ENCODE measurements around the gene PPP1R1B.

The PPP1R1B gene

GRCh38 chr17:39607057-39607850, 19.5 kb upstream of the PPP1R1B start:
- H2AK5ac ChIP-seq (ENCODE audit: low read length, severe bottlenecking): no peak overlapping the region
- no peak overlapping the region for H3K4me3 ChIP-seq (ENCODE audit: insufficient read depth in 1 of 2, low read depth in 1 of 2, low read length in 2 of 2)
- peaks cover 88 to 90% of the 10 kb centered on the region in 2 experiments for H3K27me3 ChIP-seq (ENCODE audit: control insufficient read depth in 1 of 2, insufficient read depth in 1 of 2, low read length in 2 of 2)
- H3K79me1 ChIP-seq (replicated peaks; ENCODE audit: low read length, poor library complexity, severe bottlenecking): no peaks in the 10 kb centered on the region
- H3K14ac ChIP-seq (ENCODE audit: low read length in 2 of 2): no peak overlapping the region
- H4K91ac ChIP-seq (ENCODE audit: low read length): no peak overlapping the region
- H3K36me3 ChIP-seq (ENCODE audit: control insufficient read depth in 1 of 2, insufficient read depth in 2 of 2, low read depth in 1 of 2, low read length in 2 of 2): no peaks in the 10 kb centered on the region
- H3K9ac ChIP-seq (ENCODE audit: low read length): no peak overlapping the region
- H3K18ac ChIP-seq (ENCODE audit: low read depth in 1 of 2, low read length in 2 of 2): no peak overlapping the region
- 0% methylated on average over 24 of the region's 40 CpGs for WGBS
- H3K27ac ChIP-seq (ENCODE audit: low read length, poor library complexity, severe bottlenecking): no peak overlapping the region
- no peak overlapping the region for H3K23ac ChIP-seq (ENCODE audit: low read length in 2 of 2)
- H2BK120ac ChIP-seq (ENCODE audit: low read depth, low read length): no peak overlapping the region
- H2BK15ac ChIP-seq (ENCODE audit: low read depth, poor library complexity, severe bottlenecking): no peak overlapping the region
- no peak for DNase-seq
- H3K4me1 ChIP-seq (ENCODE audit: control insufficient read depth, insufficient read depth, low read depth, low read length): peaks cover 21% of the 10 kb centered on the region
- no peaks in the 10 kb centered on the region for H3K9me3 ChIP-seq (ENCODE audit: control insufficient read depth, low read length)
- no peak overlapping the region for H3K4ac ChIP-seq (ENCODE audit: low read depth in 1 of 2, low read length in 2 of 2)
- no peak overlapping the region for H2AFZ ChIP-seq (ENCODE audit: low read depth, low read length)
- H4K8ac ChIP-seq (ENCODE audit: low read length): no peak overlapping the region
- H2BK12ac ChIP-seq (ENCODE audit: low read length in 2 of 2): no peak overlapping the region
- no peak overlapping the region for H2BK5ac ChIP-seq (ENCODE audit: low read depth, low read length, poor library complexity, severe bottlenecking)
- no peak overlapping the region for H3K4me2 ChIP-seq (ENCODE audit: low read length, poor library complexity, severe bottlenecking)

- no peak within 1 kb of the TSS for H3K4me3 ChIP-seq (ENCODE audit: insufficient read depth in 1 of 2, low read depth in 1 of 2, low read length in 2 of 2)
- H2AK5ac ChIP-seq (ENCODE audit: low read length, severe bottlenecking): no peak within 1 kb of the TSS
- H2BK15ac ChIP-seq (ENCODE audit: low read depth, poor library complexity, severe bottlenecking): no peak within 1 kb of the TSS
- no peak within 1 kb of the TSS for H3K27ac ChIP-seq (ENCODE audit: low read length, poor library complexity, severe bottlenecking)
- no peak within 1 kb of the TSS for H2AFZ ChIP-seq (ENCODE audit: low read depth, low read length)
- 5% methylated on average over 10 of the region's 20 CpGs for WGBS
- H3K4ac ChIP-seq (ENCODE audit: low read depth in 1 of 2, low read length in 2 of 2): no peak within 1 kb of the TSS
- H4K8ac ChIP-seq (ENCODE audit: low read length): no peak within 1 kb of the TSS
- no peak within 1 kb of the TSS for H3K18ac ChIP-seq (ENCODE audit: low read depth in 1 of 2, low read length in 2 of 2)
- DNase-seq: no peak
- H3K23ac ChIP-seq (ENCODE audit: low read length in 2 of 2): no peak within 1 kb of the TSS
- H4K91ac ChIP-seq (ENCODE audit: low read length): no peak within 1 kb of the TSS
- no peak within 1 kb of the TSS for H2BK12ac ChIP-seq (ENCODE audit: low read length in 2 of 2)
- peaks cover 21% of the 10 kb centered on the region for H3K4me1 ChIP-seq (ENCODE audit: control insufficient read depth, insufficient read depth, low read depth, low read length)
- H3K9me3 ChIP-seq (ENCODE audit: control insufficient read depth, low read length): no peaks in the 10 kb centered on the region
- H3K4me2 ChIP-seq (ENCODE audit: low read length, poor library complexity, severe bottlenecking): no peak within 1 kb of the TSS
- H2BK120ac ChIP-seq (ENCODE audit: low read depth, low read length): no peak within 1 kb of the TSS
- H3K36me3 ChIP-seq (ENCODE audit: control insufficient read depth in 1 of 2, insufficient read depth in 2 of 2, low read depth in 1 of 2, low read length in 2 of 2): no peaks in the 10 kb centered on the region
- no peak within 1 kb of the TSS for H3K9ac ChIP-seq (ENCODE audit: low read length)
- H3K79me1 ChIP-seq (replicated peaks; ENCODE audit: low read length, poor library complexity, severe bottlenecking): no peaks in the 10 kb centered on the region
- H3K14ac ChIP-seq (ENCODE audit: low read length in 2 of 2): no peak within 1 kb of the TSS
- H3K27me3 ChIP-seq (ENCODE audit: control insufficient read depth in 1 of 2, insufficient read depth in 1 of 2, low read length in 2 of 2): peaks cover 88% of the 10 kb centered on the region in 2 experiments
- H2BK5ac ChIP-seq (ENCODE audit: low read depth, low read length, poor library complexity, severe bottlenecking): no peak within 1 kb of the TSS
These were observed 19.0 kb upstream of the PPP1R1B start, which contains the start of gene NEUROD2 for GRCh38 chr17:39607851-39608130. TSS of gene NEUROD2 (minus strand) at chr17:39607920. CDS start at chr17:39606599, 1,321 bp downstream.

- Histone ChIP-seq H4K91ac (ENCODE audit: low read length) (no peak overlapping the region), H3K4me3 (ENCODE audit: insufficient read depth in 1 of 2, low read depth in 1 of 2, low read length in 2 of 2) (no peak overlapping the region), H4K8ac (ENCODE audit: low read length) (no peak overlapping the region), H2BK15ac (ENCODE audit: low read depth, poor library complexity, severe bottlenecking) (no peak overlapping the region), H3K23ac (ENCODE audit: low read length in 2 of 2) (no peak overlapping the region), H2AK5ac (ENCODE audit: low read length, severe bottlenecking) (no peak overlapping the region), H3K9ac (ENCODE audit: low read length) (no peak overlapping the region), H3K4me2 (ENCODE audit: low read length, poor library complexity, severe bottlenecking) (no peak overlapping the region), H3K27ac (ENCODE audit: low read length, poor library complexity, severe bottlenecking) (no peak overlapping the region), H3K9me3 (ENCODE audit: control insufficient read depth, low read length) (no peaks in the 10 kb centered on the region), H3K27me3 (ENCODE audit: control insufficient read depth in 1 of 2, insufficient read depth in 1 of 2, low read length in 2 of 2) (peaks cover 88% of the 10 kb centered on the region in 2 experiments), H3K14ac (ENCODE audit: low read length in 2 of 2) (no peak overlapping the region), H3K79me1 (replicated peaks; ENCODE audit: low read length, poor library complexity, severe bottlenecking) (no peaks in the 10 kb centered on the region), H2BK120ac (ENCODE audit: low read depth, low read length) (no peak overlapping the region), H3K4ac (ENCODE audit: low read depth in 1 of 2, low read length in 2 of 2) (no peak overlapping the region), H2BK12ac (ENCODE audit: low read length in 2 of 2) (no peak overlapping the region), H2AFZ (ENCODE audit: low read depth, low read length) (no peak overlapping the region), H3K36me3 (ENCODE audit: control insufficient read depth in 1 of 2, insufficient read depth in 2 of 2, low read depth in 1 of 2, low read length in 2 of 2) (no peaks in the 10 kb centered on the region), H2BK5ac (ENCODE audit: low read depth, low read length, poor library complexity, severe bottlenecking) (no peak overlapping the region), H3K18ac (ENCODE audit: low read depth in 1 of 2, low read length in 2 of 2) (no peak overlapping the region), H3K4me1 (ENCODE audit: control insufficient read depth, insufficient read depth, low read depth, low read length) (peaks cover 21% of the 10 kb centered on the region)
- 24% methylated on average over 8 of the region's 15 CpGs for WGBS
- no peak for DNase-seq
These were observed 18.4 kb upstream of the PPP1R1B start for GRCh38 chr17:39608142-39608981.

DNA sequence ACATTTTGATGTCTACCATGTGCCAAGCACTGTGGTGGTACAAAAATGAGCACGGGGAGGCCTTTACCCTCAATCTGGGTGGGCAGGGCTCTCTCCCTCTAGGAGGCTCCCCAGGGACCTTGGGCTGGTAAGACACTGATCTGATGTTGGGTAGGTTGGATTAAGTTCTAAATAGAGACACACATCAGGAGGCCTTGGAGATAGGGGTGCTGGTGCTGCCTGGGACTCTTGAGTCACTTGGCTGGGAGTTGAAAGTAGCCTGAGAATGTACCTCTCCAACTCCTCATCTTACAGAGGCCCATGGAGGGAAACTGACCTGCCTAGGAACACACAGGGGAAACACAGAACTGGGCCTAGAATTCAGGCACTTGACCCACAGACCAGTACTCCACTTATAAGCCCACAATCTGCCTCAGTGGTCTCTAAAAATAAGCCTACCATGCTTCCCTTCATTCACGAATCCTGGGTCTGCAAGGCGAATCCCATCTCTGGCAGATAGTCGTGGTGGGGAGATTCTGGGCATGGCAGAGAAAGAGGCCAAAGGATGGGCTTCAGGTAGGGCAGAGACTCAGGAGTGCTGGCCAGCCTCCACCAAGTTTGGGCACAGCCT, 17.2 kb upstream of the PPP1R1B start:
- no peak overlapping the region for H4K91ac ChIP-seq (ENCODE audit: low read length)
- H2BK15ac ChIP-seq (ENCODE audit: low read depth, poor library complexity, severe bottlenecking): no peak overlapping the region
- no peaks in the 10 kb centered on the region for H3K79me1 ChIP-seq (replicated peaks; ENCODE audit: low read length, poor library complexity, severe bottlenecking)
- H2BK12ac ChIP-seq (ENCODE audit: low read length in 2 of 2): no peak overlapping the region
- H2AK5ac ChIP-seq (ENCODE audit: low read length, severe bottlenecking): no peak overlapping the region
- no peak for DNase-seq
- no peak overlapping the region for H3K23ac ChIP-seq (ENCODE audit: low read length in 2 of 2)
- peaks cover 17% of the 10 kb centered on the region for H3K4me1 ChIP-seq (ENCODE audit: control insufficient read depth, insufficient read depth, low read depth, low read length)
- H3K4me2 ChIP-seq (ENCODE audit: low read length, poor library complexity, severe bottlenecking): no peak overlapping the region
- no peak overlapping the region for H2AFZ ChIP-seq (ENCODE audit: low read depth, low read length)
- no peaks in the 10 kb centered on the region for H3K9me3 ChIP-seq (ENCODE audit: control insufficient read depth, low read length)
- H3K27ac ChIP-seq (ENCODE audit: low read length, poor library complexity, severe bottlenecking): no peak overlapping the region
- no peak overlapping the region for H3K9ac ChIP-seq (ENCODE audit: low read length)
- no peaks in the 10 kb centered on the region for H3K36me3 ChIP-seq (ENCODE audit: control insufficient read depth in 1 of 2, insufficient read depth in 2 of 2, low read depth in 1 of 2, low read length in 2 of 2)
- H4K8ac ChIP-seq (ENCODE audit: low read length): no peak overlapping the region
- H3K4ac ChIP-seq (ENCODE audit: low read depth in 1 of 2, low read length in 2 of 2): no peak overlapping the region
- no peak overlapping the region for H3K18ac ChIP-seq (ENCODE audit: low read depth in 1 of 2, low read length in 2 of 2)
- H2BK120ac ChIP-seq (ENCODE audit: low read depth, low read length): no peak overlapping the region
- H2BK5ac ChIP-seq (ENCODE audit: low read depth, low read length, poor library complexity, severe bottlenecking): no peak overlapping the region
- no peak overlapping the region for H3K4me3 ChIP-seq (ENCODE audit: insufficient read depth in 1 of 2, low read depth in 1 of 2, low read length in 2 of 2)
- peaks cover 87 to 89% of the 10 kb centered on the region in 2 experiments for H3K27me3 ChIP-seq (ENCODE audit: control insufficient read depth in 1 of 2, insufficient read depth in 1 of 2, low read length in 2 of 2)
- H3K14ac ChIP-seq (ENCODE audit: low read length in 2 of 2): no peak overlapping the region
- WGBS: 62% methylated on average over 4 of the region's 4 CpGs
